GM23338 (cell line): ENCODE results near the gene S100A11. TPM values are rescaled to one million over a fixed set of nuclear protein-coding genes. Genes with fewer than 3 reads are reported as not detected.

Experiments used
- ATAC-seq: fragments of 200-7000 bp; cut with Tn5 transposase; 3 replicates; pipeline ENCODE4 v1.9.1; 2020
- DNase-seq: peaks from one replicate; pipeline ENCODE4 v3.0.0-alpha.2; 2015; ENCODE audit warnings: low spot score
- H2AFZ ChIP-seq: fragments of 200-600 bp; sonication (generic); 2 replicates; pipeline ENCODE4 v1.8.0; 2016; ENCODE audit warnings: antibody characterized with exemption, mild to moderate bottlenecking, moderate library complexity
- H3F3A ChIP-seq: fragments of 200-600 bp; sonication (generic); replicated peaks from 2 replicates; pipeline ENCODE4 v1.8.0; 2017; ENCODE audit warnings: antibody characterized with exemption, mixed run types, low read depth
- H3K27ac ChIP-seq: fragments of 200-600 bp; sonication (generic); 2 replicates; pipeline ENCODE4 v1.6.1; 2016; ENCODE audit warnings: low read depth
- H3K27me3 ChIP-seq: fragments of 200-600 bp; sonication (generic); 2 replicates; pipeline ENCODE4 v1.8.0; 2016; ENCODE audit warnings: mild to moderate bottlenecking, mixed run types, moderate library complexity; ENCODE audit not compliant: insufficient read depth
- H3K36me3 ChIP-seq: fragments of 200-600 bp; sonication (generic); 2 replicates; pipeline ENCODE4 v1.8.0; 2016; ENCODE audit warnings: mild to moderate bottlenecking; ENCODE audit not compliant: insufficient read depth
- H3K4me1 ChIP-seq: fragments of 200-600 bp; sonication (generic); 2 replicates; pipeline ENCODE4 v1.8.0; 2016; ENCODE audit warnings: mild to moderate bottlenecking, moderate library complexity; ENCODE audit not compliant: insufficient read depth
- H3K4me2 ChIP-seq: fragments of 200-600 bp; sonication (generic); 2 replicates; pipeline ENCODE4 v1.7.1; 2017; ENCODE audit warnings: mixed run types
- H3K4me3 ChIP-seq: fragments of 200-600 bp; sonication (generic); 2 replicates; pipeline ENCODE4 v1.6.1; 2016; ENCODE audit warnings: mixed run types
- H3K79me2 ChIP-seq: fragments of 200-600 bp; sonication (generic); replicated peaks from 2 replicates; pipeline ENCODE4 v1.8.0; 2017; ENCODE audit warnings: mild to moderate bottlenecking; ENCODE audit not compliant: insufficient read depth
- H3K9me2 ChIP-seq: fragments of 200-600 bp; sonication (generic); 2 replicates; pipeline ENCODE4 v1.8.0; 2017; ENCODE audit not compliant: insufficient read depth
- H4K20me1 ChIP-seq: fragments of 200-600 bp; sonication (generic); replicated peaks from 2 replicates; pipeline ENCODE4 v1.8.0; 2017; ENCODE audit warnings: mild to moderate bottlenecking; ENCODE audit not compliant: insufficient read depth
- H3K27ac Mint-ChIP-seq: 2 replicates; pipeline ENCODE4 v1.8.0; 2020; ENCODE audit warnings: inconsistent platforms, mild to moderate bottlenecking, moderate library complexity, mixed read lengths
- H3K27me3 Mint-ChIP-seq: 3 replicates; pipeline ENCODE4 v1.8.0; 2022; ENCODE audit warnings: low read depth, mild to moderate bottlenecking, moderate library complexity, mixed read lengths, inconsistent platforms; ENCODE audit not compliant: insufficient read depth, poor library complexity
- H3K36me3 Mint-ChIP-seq: 3 replicates; pipeline ENCODE4 v1.8.0; 2021; ENCODE audit warnings: low read depth, mild to moderate bottlenecking, inconsistent platforms, moderate library complexity, mixed read lengths
- H3K4me1 Mint-ChIP-seq: 3 replicates; pipeline ENCODE4 v1.8.0; 2020; ENCODE audit warnings: mild to moderate bottlenecking, inconsistent platforms, mixed read lengths
- H3K4me3 Mint-ChIP-seq: 3 replicates; pipeline ENCODE4 v1.8.0; 2021; ENCODE audit warnings: moderate library complexity, mild to moderate bottlenecking, inconsistent platforms, mixed read lengths
- H3K9me3 Mint-ChIP-seq: 3 replicates; pipeline ENCODE4 v1.8.0; 2020; ENCODE audit warnings: moderate library complexity, mild to moderate bottlenecking, inconsistent platforms, mixed read lengths
- CREB1 ChIP-seq: fragments of 250-450 bp; sonication (Bioruptor Pico); IDR thresholded peaks from 2 replicates; pipeline ENCODE4 v1.5.0; 2020; ENCODE audit warnings: low read depth, mild to moderate bottlenecking, moderate library complexity
- EZH2 ChIP-seq: fragments of 200-600 bp; sonication (generic); IDR thresholded peaks from one replicate; pipeline ENCODE4 v1.8.0; 2017; ENCODE audit warnings: antibody characterized with exemption, mild to moderate bottlenecking, low read depth; ENCODE audit not compliant: unreplicated experiment
- JUNB ChIP-seq: IDR thresholded peaks from one replicate; pipeline ENCODE4 v1.6.1; 2016; ENCODE audit warnings: antibody characterized with exemption; ENCODE audit not compliant: unreplicated experiment
- POLR2AphosphoS5 ChIP-seq: IDR thresholded peaks from 2 replicates; pipeline ENCODE4 v1.6.1; 2016; ENCODE audit warnings: antibody characterized with exemption, low read depth
- REST ChIP-seq: IDR thresholded peaks from one replicate; pipeline ENCODE4 v1.6.1; 2018; ENCODE audit warnings: antibody characterized with exemption; ENCODE audit not compliant: unreplicated experiment
- STAT1 ChIP-seq: IDR thresholded peaks from one replicate; pipeline ENCODE4 v1.6.1; 2016; ENCODE audit warnings: antibody characterized with exemption; ENCODE audit not compliant: unreplicated experiment
- ZNF114 ChIP-seq: fragments of 250-450 bp; sonication (Bioruptor Pico); IDR thresholded peaks from 2 replicates; pipeline ENCODE4 v1.5.0; 2020; ENCODE audit warnings: mild to moderate bottlenecking, moderate library complexity
- ZNF462 ChIP-seq: fragments of 250-450 bp; sonication (Bioruptor Pico); IDR thresholded peaks from 2 replicates; pipeline ENCODE4 v1.5.0; 2020; ENCODE audit warnings: mild to moderate bottlenecking, moderate library complexity
- polyA plus RNA-seq: library from polyadenylated mRNA; unstranded; fragments of >200 nt; fragmentation: Nextera tagmentation; extraction: Ambion mirVana; gene quantifications from 2 replicates; pipeline ENCODE4 v1.2.1, GENCODE V29; 2016
- total RNA-seq: library from RNA; depleted of rRNA; stranded (reverse); fragments of >200 nt; shearing (Covaris generic); gene quantifications from 2 replicates; pipeline ENCODE4 v1.2.3, GENCODE V29; 2014

S100A11 gene
- total and polyA plus RNA-seq, 2 experiments from 2014 or later: 73.1 to 596 TPM

GRCh38 chr1:152078831-152079441, 42.1 kb upstream of the S100A11 start (continued):
- TF ChIP-seq ZNF462 (CRISPR knock-in tag): no peak

- DNase-seq (no peak), ATAC-seq (no peak)
- Mint-ChIP-seq H3K4me1 (peaks cover 15% of the 10 kb centered on the region), H3K27ac (no peak overlapping the region), H3K4me3 (no peak overlapping the region), H3K36me3 (no peaks in the 10 kb centered on the region), H3K9me3 (no peaks in the 10 kb centered on the region), H3K27me3 (peaks cover 8% of the 10 kb centered on the region)
- Histone ChIP-seq H2AFZ (no peak overlapping the region), H3K27me3 (no peaks in the 10 kb centered on the region; the same call in 1 of the 2 replicates), H4K20me1 (no peaks in the 10 kb centered on the region), H3K36me3 (no peaks in the 10 kb centered on the region), H3F3A (no peaks in the 10 kb centered on the region), H3K79me2 (no peaks in the 10 kb centered on the region), H3K4me1 (peaks cover 17% of the 10 kb centered on the region), H3K9me2 (peaks cover 16% of the 10 kb centered on the region), H3K4me3 (no peak overlapping the region), H3K27ac (no peak overlapping the region), H3K4me2 (no peak overlapping the region)
- no peak for TF ChIP-seq POLR2AphosphoS5
- TF ChIP-seq REST: no peak
- TF ChIP-seq ZNF114 (CRISPR knock-in tag): no peak
- no peak for TF ChIP-seq CREB1 (CRISPR knock-in tag)
- no peak for TF ChIP-seq STAT1
- TF ChIP-seq JUNB: no peak
- no peak for TF ChIP-seq EZH2
These were observed 35.5 kb upstream of the S100A11 start for GRCh38 chr1:152072311-152072710.
